CD4-positive, alpha-beta T cell treated with Interferon gamma for 1 hour (primary cell): ENCODE results near the gene ERCC6.

Experiments
- DNase-seq: peaks from one replicate; pipeline ENCODE4 v3.0.0-alpha.2; 2020

The ERCC6 gene

GRCh38 chr10:49538381-49539319 is at the start of gene ERCC6:
Gene ERCC6, minus strand, starts transcription at chr10:49539121.
- peak; percentile 97 for DNase-seq

- no peak for DNase-seq
These were observed 49.1 kb upstream of the ERCC6 start for GRCh38 chr10:49587981-49588380.

- no peak for DNase-seq
These were observed 46.5 kb upstream of the ERCC6 start for GRCh38 chr10:49585387-49585786.

- no peak for DNase-seq
These were observed 40.7 kb upstream of the ERCC6 start for GRCh38 chr10:49579621-49580020.

- DNase-seq, result no peak
These were observed 39.5 kb upstream of the ERCC6 start for GRCh38 chr10:49578392-49578791.

GRCh38 chr10:49577182-49577925 is 38.4 kb upstream of the ERCC6 start:
- no peak for DNase-seq

GRCh38 chr10:49575489-49576072 is 36.7 kb upstream of the ERCC6 start:
- DNase-seq, result no peak

GRCh38 chr10:49572594-49573114 is 33.7 kb upstream of the ERCC6 start:
- DNase-seq, result no peak

GRCh38 chr10:49571388-49571787 is 32.5 kb upstream of the ERCC6 start:
- no peak for DNase-seq

- DNase-seq, result no peak
These were observed 30.2 kb upstream of the ERCC6 start for GRCh38 chr10:49569031-49569631.

- DNase-seq, result no peak
These were observed 29.3 kb upstream of the ERCC6 start for GRCh38 chr10:49568235-49568634.

GRCh38 chr10:49567810-49568209 is 28.9 kb upstream of the ERCC6 start:
- no peak for DNase-seq

- no peak for DNase-seq
These were observed 25.6 kb upstream of the ERCC6 start for GRCh38 chr10:49564461-49565009.

GRCh38 chr10:49562893-49563292 is 24.0 kb upstream of the ERCC6 start:
- DNase-seq, result no peak

GRCh38 chr10:49560526-49560925 is 21.6 kb upstream of the ERCC6 start:
- no peak for DNase-seq

- DNase-seq, result no peak
These were observed 20.6 kb upstream of the ERCC6 start for GRCh38 chr10:49559476-49559875.

- no peak for DNase-seq
These were observed 19.3 kb upstream of the ERCC6 start for GRCh38 chr10:49558190-49558589.

- DNase-seq, result no peak
These were observed 18.8 kb upstream of the ERCC6 start for GRCh38 chr10:49557681-49558080.

- no peak for DNase-seq
These were observed 17.8 kb upstream of the ERCC6 start for GRCh38 chr10:49556723-49557122.

GRCh38 chr10:49552277-49552676 is 13.4 kb upstream of the ERCC6 start:
- no peak for DNase-seq

GRCh38 chr10:49550563-49550962 is 11.6 kb upstream of the ERCC6 start:
- no peak for DNase-seq

GRCh38 chr10:49549640-49550346 is 10.9 kb upstream of the ERCC6 start:
- DNase-seq, result no peak
